ENCODE measurements around the gene SLC16A7.

The SLC16A7 gene

GRCh38 chr12:59668674-59669073 lies 72.8 kb downstream of the SLC16A7 start:
- DNase-seq (ENCODE audit: low read depth): no peak

- no peak for DNase-seq (ENCODE audit: low read depth)
Measured at GRCh38 chr12:59672273-59672672, 76.4 kb downstream of the SLC16A7 start.

- DNase-seq (ENCODE audit: low read depth): no peak
Measured at GRCh38 chr12:59675461-59675860, 79.6 kb downstream of the SLC16A7 start.

- DNase-seq (ENCODE audit: low read depth): no peak
Measured at GRCh38 chr12:59677857-59678256, 82.0 kb downstream of the SLC16A7 start.

GRCh38 chr12:59678759-59679411 lies 83.1 kb downstream of the SLC16A7 start:
- no peak for DNase-seq (ENCODE audit: low read depth)

GRCh38 chr12:59689776-59690175 lies 93.9 kb downstream of the SLC16A7 start:
- DNase-seq (ENCODE audit: low read depth): no peak

GRCh38 chr12:59695379-59695778 lies 99.5 kb downstream of the SLC16A7 start:
- no peak for DNase-seq (ENCODE audit: low read depth)

- no peak for DNase-seq (ENCODE audit: low read depth)
Measured at GRCh38 chr12:59698600-59698999, 102.8 kb downstream of the SLC16A7 start.

GRCh38 chr12:59699421-59700152 lies 103.8 kb downstream of the SLC16A7 start:
- peak; percentile 34 for DNase-seq (ENCODE audit: low read depth)

GRCh38 chr12:59700153-59700450 lies 104.3 kb downstream of the SLC16A7 start:
- no peak for DNase-seq (ENCODE audit: low read depth)

- DNase-seq (ENCODE audit: low read depth): no peak
Measured at GRCh38 chr12:59708064-59708463, 112.2 kb downstream of the SLC16A7 start.

GRCh38 chr12:59708484-59708883 lies 112.7 kb downstream of the SLC16A7 start:
- no peak for DNase-seq (ENCODE audit: low read depth)

- DNase-seq (ENCODE audit: low read depth): no peak
Measured at GRCh38 chr12:59710004-59710628, 114.3 kb downstream of the SLC16A7 start.

GRCh38 chr12:59710964-59711363 lies 115.1 kb downstream of the SLC16A7 start:
- no peak for DNase-seq (ENCODE audit: low read depth)

- DNase-seq (ENCODE audit: low read depth): no peak
Measured at GRCh38 chr12:59715434-59715833, 119.6 kb downstream of the SLC16A7 start.

GRCh38 chr12:59716043-59716442 lies 120.2 kb downstream of the SLC16A7 start:
- no peak for DNase-seq (ENCODE audit: low read depth)

- no peak for DNase-seq (ENCODE audit: low read depth)
Measured at GRCh38 chr12:59717436-59717835, 121.6 kb downstream of the SLC16A7 start.

GRCh38 chr12:59719701-59720100 lies 123.9 kb downstream of the SLC16A7 start:
- no peak for DNase-seq (ENCODE audit: low read depth)

- DNase-seq (ENCODE audit: low read depth): no peak
Measured at GRCh38 chr12:59723520-59723919, 127.7 kb downstream of the SLC16A7 start.

- DNase-seq (ENCODE audit: low read depth): no peak
Measured at GRCh38 chr12:59724011-59724695, 128.3 kb downstream of the SLC16A7 start.

GRCh38 chr12:59733200-59733599 lies 137.4 kb downstream of the SLC16A7 start:
- no peak for DNase-seq (ENCODE audit: low read depth)

- no peak for DNase-seq (ENCODE audit: low read depth)
Measured at GRCh38 chr12:59734371-59734770, 138.5 kb downstream of the SLC16A7 start.

GRCh38 chr12:59735231-59735630 lies 139.4 kb downstream of the SLC16A7 start:
- no peak for DNase-seq (ENCODE audit: low read depth)
